Measurements from ENCODE around the gene MRPL11. TPM values are rescaled to one million over a fixed set of nuclear protein-coding genes. Genes with fewer than 3 reads are reported as not detected.

The MRPL11 gene
- total RNA-seq, 1 experiment from 2014 or later: 69.6 TPM

DNA sequence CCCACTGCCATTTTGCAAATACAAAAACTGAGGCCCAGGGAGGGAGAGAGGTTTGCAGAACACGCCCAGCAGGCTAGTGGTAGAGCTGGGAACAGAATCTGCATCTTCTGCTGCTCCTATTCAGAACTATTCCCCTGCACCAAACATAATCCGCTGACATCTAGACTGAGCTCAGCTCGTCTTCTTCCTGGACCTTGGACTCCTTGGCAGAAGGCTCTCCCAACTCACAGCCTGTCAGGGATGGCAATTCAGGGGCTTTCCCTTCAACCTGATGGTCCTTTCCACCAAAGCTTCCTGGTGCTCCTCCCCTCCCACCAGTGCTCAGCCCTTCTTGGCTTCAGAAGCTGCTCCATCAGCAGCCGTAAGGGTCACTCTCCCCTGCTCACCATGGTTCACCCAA, 27.3 kb downstream of the MRPL11 start:
- H3K79me2 ChIP-seq (ENCODE audit: low read length): no peaks in the 10 kb centered on the region
- H3K9me3 ChIP-seq (ENCODE audit: low read length): no peaks in the 10 kb centered on the region
- no peaks in the 10 kb centered on the region for H3K9me2 ChIP-seq (replicated peaks; ENCODE audit: insufficient read depth, low read length)
- no peaks in the 10 kb centered on the region for H4K20me1 ChIP-seq (ENCODE audit: insufficient read depth, low read depth, low read length)
- no peak overlapping the region for H3K4me3 ChIP-seq (ENCODE audit: low read length)
- no peak for DNase-seq
- no peak overlapping the region for H3K27ac ChIP-seq (ENCODE audit: low read length)
- H2AFZ ChIP-seq (ENCODE audit: low read length): no peak overlapping the region
- peaks cover 6% of the 10 kb centered on the region for H3K4me1 ChIP-seq (ENCODE audit: low read length)
- H3K4me2 ChIP-seq (ENCODE audit: low read depth, low read length, poor library complexity, severe bottlenecking): no peak overlapping the region
- no peaks in the 10 kb centered on the region for H3K36me3 ChIP-seq (ENCODE audit: insufficient read depth, low read length)
- H3K27me3 ChIP-seq (ENCODE audit: low read length): no peaks in the 10 kb centered on the region
- no peak overlapping the region for H3K9ac ChIP-seq (ENCODE audit: low read length)

DNA sequence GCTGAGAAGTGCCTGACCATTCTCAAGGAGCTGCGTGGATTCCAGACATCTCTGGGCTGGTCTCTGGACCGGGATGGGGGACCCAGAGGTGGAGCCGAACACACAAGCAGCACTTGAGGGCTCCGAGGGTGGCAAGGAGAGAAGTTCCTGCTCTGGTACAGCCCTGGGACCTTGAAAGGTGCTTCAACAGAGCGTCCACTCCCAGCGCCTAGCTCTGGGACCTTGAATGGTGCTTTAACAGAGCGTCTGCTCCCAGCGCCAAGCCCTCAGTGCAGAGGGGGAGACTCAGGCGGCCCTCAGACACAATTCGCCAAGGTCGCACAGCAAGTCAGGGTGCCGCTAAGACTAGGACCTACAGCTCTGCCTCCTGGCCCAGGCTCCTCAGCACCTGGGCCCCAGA, 28.5 kb downstream of the MRPL11 start:
- H3K27me3 ChIP-seq (ENCODE audit: low read length): no peaks in the 10 kb centered on the region
- peak; percentile 44 for DNase-seq
- H4K20me1 ChIP-seq (ENCODE audit: insufficient read depth, low read depth, low read length): no peaks in the 10 kb centered on the region
- H3K4me1 ChIP-seq (ENCODE audit: low read length): peaks cover 6% of the 10 kb centered on the region
- no peaks in the 10 kb centered on the region for H3K36me3 ChIP-seq (ENCODE audit: insufficient read depth, low read length)
- no peak overlapping the region for H3K4me3 ChIP-seq (ENCODE audit: low read length)
- no peak overlapping the region for H3K9ac ChIP-seq (ENCODE audit: low read length)
- H3K27ac ChIP-seq (ENCODE audit: low read length): no peak overlapping the region
- H3K9me3 ChIP-seq (ENCODE audit: low read length): no peaks in the 10 kb centered on the region
- H3K79me2 ChIP-seq (ENCODE audit: low read length): no peaks in the 10 kb centered on the region
- H3K4me2 ChIP-seq (ENCODE audit: low read depth, low read length, poor library complexity, severe bottlenecking): no peak overlapping the region
- H3K9me2 ChIP-seq (replicated peaks; ENCODE audit: insufficient read depth, low read length): no peaks in the 10 kb centered on the region
- H2AFZ ChIP-seq (ENCODE audit: low read length): no peak overlapping the region

DNA sequence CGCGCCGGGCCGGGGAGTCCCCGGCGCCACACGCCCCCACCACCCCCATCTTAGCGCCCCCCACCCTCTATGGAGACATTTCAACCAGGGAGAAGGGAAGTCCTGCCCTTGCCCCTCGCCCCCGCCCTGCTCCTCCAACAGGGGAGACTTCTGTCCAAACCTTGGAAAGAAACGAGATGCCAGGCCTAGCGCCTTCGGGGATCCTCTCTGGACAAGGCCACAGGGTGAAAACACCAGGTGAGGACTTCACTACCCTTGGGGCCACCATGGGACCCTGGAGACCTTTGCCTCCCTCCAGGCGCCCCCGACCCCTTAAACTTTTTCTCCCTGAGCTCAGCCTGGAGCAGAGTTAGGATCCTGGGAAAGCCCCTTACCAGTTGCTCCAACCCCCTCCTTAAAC, 29.4 kb downstream of the MRPL11 start:
- Histone ChIP-seq H3K4me2 (ENCODE audit: low read depth, low read length, poor library complexity, severe bottlenecking) (peak overlapping the region; percentile 68), H3K9me2 (replicated peaks; ENCODE audit: insufficient read depth, low read length) (no peaks in the 10 kb centered on the region), H3K9ac (ENCODE audit: low read length) (peak overlapping the region; percentile 47; the same call in 1 of the 2 replicates), H4K20me1 (ENCODE audit: insufficient read depth, low read depth, low read length) (no peaks in the 10 kb centered on the region), H3K36me3 (ENCODE audit: insufficient read depth, low read length) (no peaks in the 10 kb centered on the region), H3K4me3 (ENCODE audit: low read length) (peak overlapping the region; percentile 64; the same call in 1 of the 2 replicates), H2AFZ (ENCODE audit: low read length) (no peak overlapping the region), H3K79me2 (ENCODE audit: low read length) (no peaks in the 10 kb centered on the region), H3K4me1 (ENCODE audit: low read length) (peaks cover 6% of the 10 kb centered on the region), H3K9me3 (ENCODE audit: low read length) (no peaks in the 10 kb centered on the region), H3K27me3 (ENCODE audit: low read length) (no peaks in the 10 kb centered on the region), H3K27ac (ENCODE audit: low read length) (no peak overlapping the region)
- no peak for DNase-seq

DNA sequence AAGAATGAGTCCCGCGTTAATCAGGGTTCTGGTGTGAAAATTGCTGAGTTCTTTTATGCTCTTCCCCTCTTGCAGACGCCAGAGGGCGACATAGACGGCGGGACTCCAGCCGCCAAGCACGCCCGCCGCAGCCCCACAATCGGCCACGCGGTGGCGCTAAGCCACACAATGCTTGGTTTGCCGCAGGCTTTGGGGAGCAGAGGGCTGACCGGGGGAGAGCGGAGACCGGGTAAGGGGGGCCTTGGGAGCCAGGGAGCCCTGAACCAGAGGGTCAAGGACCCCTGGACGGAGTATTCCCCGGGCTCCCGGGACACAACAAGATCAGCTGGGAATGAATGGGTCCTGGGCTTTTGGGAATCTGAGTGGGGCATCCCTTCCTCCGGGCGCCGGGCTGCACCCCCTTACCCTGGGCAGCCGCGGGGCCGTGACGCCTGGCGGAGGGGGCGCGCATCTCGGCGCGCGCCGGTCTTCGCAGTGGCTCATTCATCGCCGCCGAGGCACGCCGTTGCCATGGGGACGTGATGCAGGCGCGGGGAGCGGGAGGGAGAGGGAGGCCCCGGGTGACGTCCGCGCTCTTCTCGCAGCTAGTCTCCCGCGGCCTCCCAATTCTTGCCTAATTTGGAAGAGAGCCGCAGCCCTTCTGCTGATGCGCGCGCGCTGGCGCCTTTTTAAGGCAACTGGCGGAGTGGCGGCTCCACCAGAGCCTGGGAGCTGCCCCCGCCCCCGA, 30.0 kb downstream of the MRPL11 start:
- Histone ChIP-seq H3K27me3 (ENCODE audit: low read length) (no peaks in the 10 kb centered on the region), H3K36me3 (ENCODE audit: insufficient read depth, low read length) (no peaks in the 10 kb centered on the region), H3K9ac (ENCODE audit: low read length) (peak overlapping the region; percentile 47), H4K20me1 (ENCODE audit: insufficient read depth, low read depth, low read length) (no peaks in the 10 kb centered on the region), H3K27ac (ENCODE audit: low read length) (no peak overlapping the region), H2AFZ (ENCODE audit: low read length) (0 out of 2 replicates have a peak overlapping the region, but pooled peaks have one; percentile 54), H3K9me2 (replicated peaks; ENCODE audit: insufficient read depth, low read length) (no peaks in the 10 kb centered on the region), H3K9me3 (ENCODE audit: low read length) (no peaks in the 10 kb centered on the region), H3K4me3 (ENCODE audit: low read length) (peak overlapping the region; percentile 64), H3K4me2 (ENCODE audit: low read depth, low read length, poor library complexity, severe bottlenecking) (peak overlapping the region; percentile 68), H3K79me2 (ENCODE audit: low read length) (no peaks in the 10 kb centered on the region), H3K4me1 (ENCODE audit: low read length) (peaks cover 6% of the 10 kb centered on the region)
- DNase-seq: peak; percentile 95

DNA sequence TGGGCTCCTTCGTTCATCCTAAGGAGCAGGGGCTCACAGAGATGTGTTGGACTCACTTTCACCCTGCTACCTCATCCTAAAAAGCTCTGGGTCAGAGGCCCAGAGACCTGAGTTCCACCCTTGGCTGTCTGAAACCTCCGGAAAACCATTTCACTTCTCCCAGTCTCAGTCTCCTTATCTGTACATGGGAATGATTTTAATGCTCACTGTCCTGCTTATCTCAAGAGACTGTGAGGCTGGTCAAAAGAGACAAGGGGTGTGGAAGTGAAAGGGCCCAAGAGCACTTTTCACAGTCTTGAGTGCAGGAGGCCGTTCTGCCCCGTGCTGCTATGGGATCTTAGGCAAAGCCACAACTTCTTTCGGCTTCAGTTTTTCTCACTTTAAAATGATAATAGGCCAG, 31.0 kb downstream of the MRPL11 start:
- Histone ChIP-seq H3K36me3 (ENCODE audit: insufficient read depth, low read length) (no peaks in the 10 kb centered on the region), H3K79me2 (ENCODE audit: low read length) (no peaks in the 10 kb centered on the region), H2AFZ (ENCODE audit: low read length) (no peak overlapping the region), H3K27ac (ENCODE audit: low read length) (no peak overlapping the region), H3K9ac (ENCODE audit: low read length) (no peak overlapping the region), H3K4me1 (ENCODE audit: low read length) (peaks cover 6% of the 10 kb centered on the region), H3K4me3 (ENCODE audit: low read length) (no peak overlapping the region), H3K4me2 (ENCODE audit: low read depth, low read length, poor library complexity, severe bottlenecking) (no peak overlapping the region), H3K9me2 (replicated peaks; ENCODE audit: insufficient read depth, low read length) (no peaks in the 10 kb centered on the region), H3K9me3 (ENCODE audit: low read length) (no peaks in the 10 kb centered on the region), H4K20me1 (ENCODE audit: insufficient read depth, low read depth, low read length) (no peaks in the 10 kb centered on the region), H3K27me3 (ENCODE audit: low read length) (no peaks in the 10 kb centered on the region)
- DNase-seq: no peak

DNA sequence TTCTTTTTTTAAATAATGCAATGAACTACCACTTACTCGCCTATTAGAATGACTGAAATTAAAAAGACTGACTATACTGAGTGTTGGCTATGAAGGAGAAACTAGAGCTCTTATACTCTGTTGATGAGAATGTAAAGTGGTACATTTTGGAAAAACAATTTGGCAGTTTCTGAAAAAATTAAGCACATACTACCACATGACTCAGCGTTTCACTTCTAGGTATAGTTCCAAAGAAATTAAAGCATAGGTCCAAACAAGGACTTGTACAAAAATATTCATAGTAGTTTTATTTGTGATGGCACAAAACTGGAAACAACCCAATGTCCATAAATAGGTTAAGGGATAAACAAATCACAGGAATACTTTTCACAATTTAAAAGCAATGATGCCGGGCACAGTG, 44.7 kb downstream of the MRPL11 start:
- Histone ChIP-seq H4K20me1 (ENCODE audit: insufficient read depth, low read depth, low read length) (no peaks in the 10 kb centered on the region), H3K4me3 (ENCODE audit: low read length) (no peak overlapping the region), H2AFZ (ENCODE audit: low read length) (no peak overlapping the region), H3K27me3 (ENCODE audit: low read length) (no peaks in the 10 kb centered on the region), H3K9me2 (replicated peaks; ENCODE audit: insufficient read depth, low read length) (no peaks in the 10 kb centered on the region), H3K4me1 (ENCODE audit: low read length) (no peaks in the 10 kb centered on the region), H3K9ac (ENCODE audit: low read length) (no peak overlapping the region), H3K36me3 (ENCODE audit: insufficient read depth, low read length) (no peaks in the 10 kb centered on the region), H3K27ac (ENCODE audit: low read length) (no peak overlapping the region), H3K4me2 (ENCODE audit: low read depth, low read length, poor library complexity, severe bottlenecking) (no peak overlapping the region), H3K79me2 (ENCODE audit: low read length) (no peaks in the 10 kb centered on the region), H3K9me3 (ENCODE audit: low read length) (no peaks in the 10 kb centered on the region)
- peak; percentile 38 for DNase-seq

DNA sequence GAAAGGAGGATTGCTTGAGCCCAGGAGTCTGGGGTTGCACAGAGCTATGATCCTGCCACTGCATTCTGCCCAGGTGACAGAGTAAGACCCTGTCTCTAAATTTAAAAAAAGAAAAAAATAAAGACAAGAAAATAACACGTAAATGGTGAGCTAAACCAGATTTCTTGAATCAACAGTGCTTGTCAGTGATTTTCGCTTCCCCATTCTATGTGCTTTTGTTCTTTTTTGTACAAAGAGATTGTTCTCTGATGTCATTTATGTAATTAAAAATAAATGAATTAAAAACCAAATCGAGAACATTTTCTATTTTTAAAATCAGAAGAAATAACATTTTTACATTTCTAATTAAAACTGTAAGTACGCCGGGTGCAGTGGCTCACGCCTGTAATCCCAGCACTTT, 47.3 kb downstream of the MRPL11 start:
- Histone ChIP-seq H3K36me3 (ENCODE audit: insufficient read depth, low read length) (no peaks in the 10 kb centered on the region), H3K27ac (ENCODE audit: low read length) (no peak overlapping the region), H4K20me1 (ENCODE audit: insufficient read depth, low read depth, low read length) (no peaks in the 10 kb centered on the region), H3K79me2 (ENCODE audit: low read length) (no peaks in the 10 kb centered on the region), H3K4me3 (ENCODE audit: low read length) (no peak overlapping the region), H3K9me2 (replicated peaks; ENCODE audit: insufficient read depth, low read length) (no peaks in the 10 kb centered on the region), H3K4me1 (ENCODE audit: low read length) (peaks cover 2% of the 10 kb centered on the region), H3K4me2 (ENCODE audit: low read depth, low read length, poor library complexity, severe bottlenecking) (no peak overlapping the region), H3K9me3 (ENCODE audit: low read length) (no peaks in the 10 kb centered on the region), H3K27me3 (ENCODE audit: low read length) (no peaks in the 10 kb centered on the region), H3K9ac (ENCODE audit: low read length) (no peak overlapping the region), H2AFZ (ENCODE audit: low read length) (no peak overlapping the region)
- peak; percentile 6 for DNase-seq

DNA sequence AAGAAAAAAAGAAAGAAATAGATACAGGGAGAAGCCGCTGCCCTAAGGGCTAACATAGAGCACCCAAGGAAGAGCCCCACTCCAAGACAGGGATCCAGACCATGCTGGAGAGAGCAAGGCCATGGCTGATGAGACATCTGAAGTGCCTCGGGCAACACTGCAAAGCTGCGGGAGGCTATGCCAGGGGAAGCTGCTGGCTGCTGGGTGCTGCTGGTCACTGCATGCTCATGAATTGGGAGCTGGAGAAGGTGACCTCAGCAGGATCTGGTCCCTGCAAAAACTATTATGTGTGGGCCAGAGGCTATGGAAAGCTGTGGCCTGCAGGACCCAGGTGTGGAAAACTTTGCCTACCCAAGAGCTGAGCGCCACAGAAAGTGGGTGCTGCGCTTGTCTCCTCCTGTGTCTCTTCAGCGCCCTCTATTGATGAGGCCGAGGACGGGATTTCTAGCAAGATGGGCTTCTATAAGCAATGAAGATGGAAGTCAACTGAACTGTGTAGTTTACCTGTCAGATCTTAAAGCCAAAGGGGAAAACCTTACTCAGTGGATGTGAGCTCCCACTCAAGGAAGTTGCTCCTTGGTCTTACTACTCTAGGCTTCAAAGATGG, 49.8 kb downstream of the MRPL11 start:
- H3K4me3 ChIP-seq (ENCODE audit: low read length): no peak overlapping the region
- no peaks in the 10 kb centered on the region for H3K36me3 ChIP-seq (ENCODE audit: insufficient read depth, low read length)
- no peak overlapping the region for H2AFZ ChIP-seq (ENCODE audit: low read length)
- H3K9me2 ChIP-seq (replicated peaks; ENCODE audit: insufficient read depth, low read length): no peaks in the 10 kb centered on the region
- peaks cover 6% of the 10 kb centered on the region for H3K4me1 ChIP-seq (ENCODE audit: low read length)
- no peaks in the 10 kb centered on the region for H3K9me3 ChIP-seq (ENCODE audit: low read length)
- no peaks in the 10 kb centered on the region for H3K79me2 ChIP-seq (ENCODE audit: low read length)
- no peaks in the 10 kb centered on the region for H4K20me1 ChIP-seq (ENCODE audit: insufficient read depth, low read depth, low read length)
- DNase-seq: peak; percentile 94
- no peak overlapping the region for H3K4me2 ChIP-seq (ENCODE audit: low read depth, low read length, poor library complexity, severe bottlenecking)
- no peak overlapping the region for H3K9ac ChIP-seq (ENCODE audit: low read length)
- no peaks in the 10 kb centered on the region for H3K27me3 ChIP-seq (ENCODE audit: low read length)
- H3K27ac ChIP-seq (ENCODE audit: low read length): no peak overlapping the region
